ENCODE measurements around the gene ZNF511. TPM values are rescaled to one million over a fixed set of nuclear protein-coding genes. Genes with fewer than 3 reads are reported as not detected.

ZNF511 gene
- total RNA-seq, 1 experiment from 2014 or later = 44.7 TPM

DNA sequence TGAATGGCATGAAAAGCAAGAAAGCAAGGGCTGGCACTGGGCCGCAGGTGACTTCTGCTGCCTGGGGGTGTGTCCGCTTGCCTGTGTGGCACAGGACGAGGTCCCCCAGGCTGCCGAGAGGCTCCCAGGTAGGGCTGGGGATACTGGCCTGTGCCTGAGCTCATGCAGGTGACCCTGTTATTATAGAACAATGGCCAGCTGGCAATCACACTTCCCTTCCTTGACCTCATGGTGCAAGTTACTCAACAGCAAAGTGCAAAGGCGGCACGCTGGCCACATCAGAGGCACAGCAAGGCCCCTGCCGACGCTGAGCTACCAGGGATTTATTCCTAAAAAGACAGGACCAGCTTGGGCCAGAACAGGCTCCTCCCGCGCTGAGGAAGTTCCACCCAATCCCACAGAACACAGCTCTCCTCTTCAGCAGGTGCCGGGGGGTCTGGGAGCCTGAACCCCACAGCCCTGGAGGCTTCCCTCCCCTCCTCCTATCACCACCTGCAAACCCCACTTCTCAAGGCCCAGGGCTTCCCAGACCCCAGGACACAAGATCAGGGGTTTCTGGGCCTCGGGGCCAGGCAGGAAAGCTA is 30.6 kb upstream of the ZNF511 start:
- Histone ChIP-seq H3K27me3 (ENCODE audit: insufficient read depth, low read depth) (no peaks in the 10 kb centered on the region), H3K4me2 (peak overlapping the region; percentile 89), H3K9me2 (ENCODE audit: insufficient read depth) (no peaks in the 10 kb centered on the region), H3K4me3 (peak overlapping the region; percentile 12; the same call in 1 of the 2 replicates), H2AFZ (no peak overlapping the region), H4K20me1 (ENCODE audit: insufficient read depth) (no peaks in the 10 kb centered on the region), H3K27ac (peak overlapping the region; percentile 89), H3K4me1 (replicated peaks; ENCODE audit: insufficient read depth) (peaks cover 49% of the 10 kb centered on the region), H3F3A (ENCODE audit: insufficient read depth, low read depth) (peaks cover 33% of the 10 kb centered on the region), H3K79me2 (ENCODE audit: low read depth) (0 out of 2 replicates have a peak, but pooled peaks cover 5% of the 10 kb centered on the region), H3K9me3 (ENCODE audit: insufficient read depth, low read depth) (no peaks in the 10 kb centered on the region), H3K36me3 (ENCODE audit: low read depth) (no peaks in the 10 kb centered on the region)
- TF ChIP-seq, protein P1, sequence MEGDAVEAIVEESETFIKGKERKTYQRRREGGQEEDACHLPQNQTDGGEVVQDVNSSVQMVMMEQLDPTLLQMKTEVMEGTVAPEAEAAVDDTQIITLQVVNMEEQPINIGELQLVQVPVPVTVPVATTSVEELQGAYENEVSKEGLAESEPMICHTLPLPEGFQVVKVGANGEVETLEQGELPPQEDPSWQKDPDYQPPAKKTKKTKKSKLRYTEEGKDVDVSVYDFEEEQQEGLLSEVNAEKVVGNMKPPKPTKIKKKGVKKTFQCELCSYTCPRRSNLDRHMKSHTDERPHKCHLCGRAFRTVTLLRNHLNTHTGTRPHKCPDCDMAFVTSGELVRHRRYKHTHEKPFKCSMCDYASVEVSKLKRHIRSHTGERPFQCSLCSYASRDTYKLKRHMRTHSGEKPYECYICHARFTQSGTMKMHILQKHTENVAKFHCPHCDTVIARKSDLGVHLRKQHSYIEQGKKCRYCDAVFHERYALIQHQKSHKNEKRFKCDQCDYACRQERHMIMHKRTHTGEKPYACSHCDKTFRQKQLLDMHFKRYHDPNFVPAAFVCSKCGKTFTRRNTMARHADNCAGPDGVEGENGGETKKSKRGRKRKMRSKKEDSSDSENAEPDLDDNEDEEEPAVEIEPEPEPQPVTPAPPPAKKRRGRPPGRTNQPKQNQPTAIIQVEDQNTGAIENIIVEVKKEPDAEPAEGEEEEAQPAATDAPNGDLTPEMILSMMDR (conservative IDR thresholded peaks at IDR 0.05) = no peak
- no peak for TF ChIP-seq EZH2 (IDR thresholded peaks at IDR 0.05; ENCODE audit: low read depth)
- BruUV-seq (replicated peaks) = no TSS peak
- CTCF ChIA-PET = no interaction called here
- peak; percentile 28 to 64 for DNase-seq
- POLR2A ChIA-PET (ENCODE audit: unreplicated experiment) = interaction anchor here (0.7 kb wide), 1 partner anchor 19 kb away, joined by 3 read pairs; no protein-coding TSS in a partner anchor
- intact Hi-C loops (cut with micrococcal nuclease; ENCODE audit: unreplicated experiment) = loop anchor here (1.0 kb wide), 1 partner anchor 19 kb away; no protein-coding TSS in a partner anchor

DNA sequence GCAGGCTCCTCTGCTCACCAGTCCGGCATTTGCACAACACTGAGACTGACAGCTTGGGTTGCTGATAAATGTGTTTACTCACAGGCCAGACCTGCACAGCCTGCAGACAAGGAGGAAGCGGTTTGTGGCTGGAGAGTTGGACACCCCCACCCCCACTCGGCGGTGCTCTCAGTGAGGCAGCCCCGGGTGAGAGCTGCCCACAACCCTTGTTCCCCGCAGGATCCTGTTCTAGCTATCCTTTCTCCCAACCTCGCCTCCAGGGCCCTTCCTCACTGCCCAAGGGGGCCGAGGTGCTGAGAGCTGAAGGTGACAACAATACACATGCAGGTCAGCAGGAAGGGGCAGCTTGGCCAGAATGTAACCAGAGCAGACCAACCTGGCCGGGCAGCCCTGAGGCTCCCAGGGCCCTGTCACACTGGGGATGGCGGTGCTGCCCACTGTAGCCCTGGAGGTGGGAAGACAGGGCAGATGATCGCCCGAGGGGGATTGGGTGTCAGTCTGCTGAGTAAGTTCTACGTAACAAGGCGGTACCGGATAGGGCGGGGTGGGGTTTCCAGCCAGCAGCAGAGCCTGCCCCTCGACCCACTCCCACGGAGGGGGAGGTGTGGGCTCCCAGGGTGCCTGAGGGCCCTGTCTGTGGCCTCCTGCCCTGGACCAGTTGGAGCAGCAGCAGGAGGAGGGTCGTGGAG is 30.0 kb upstream of the ZNF511 start:
- CTCF ChIA-PET = no interaction called here

More for the DNA sequence above, 30.0 kb upstream of the ZNF511 start:
- Histone ChIP-seq H3K27me3 (ENCODE audit: insufficient read depth, low read depth) (no peaks in the 10 kb centered on the region), H3K9me3 (ENCODE audit: insufficient read depth, low read depth) (no peaks in the 10 kb centered on the region), H3K9me2 (ENCODE audit: insufficient read depth) (no peaks in the 10 kb centered on the region), H3K4me2 (peak overlapping the region; percentile 89), H3K4me3 (peak overlapping the region; percentile 28; the same call in 1 of the 2 replicates), H3K27ac (peak overlapping the region; percentile 89), H3K36me3 (ENCODE audit: low read depth) (no peaks in the 10 kb centered on the region), H3K79me2 (ENCODE audit: low read depth) (0 out of 2 replicates have a peak, but pooled peaks cover 5% of the 10 kb centered on the region), H2AFZ (no peak overlapping the region), H3K4me1 (replicated peaks; ENCODE audit: insufficient read depth) (peaks cover 49% of the 10 kb centered on the region), H4K20me1 (ENCODE audit: insufficient read depth) (no peaks in the 10 kb centered on the region), H3F3A (ENCODE audit: insufficient read depth, low read depth) (peaks cover 33% of the 10 kb centered on the region)
- POLR2A ChIA-PET (ENCODE audit: unreplicated experiment) = interaction anchor here (0.7 kb wide), 2 partner anchors 20 to 127 kb away, joined by 3 read pairs; no protein-coding TSS in a partner anchor
- DNase-seq = peak; percentile 88 to 91
- TF ChIP-seq, protein P1 (conservative IDR thresholded peaks at IDR 0.05) = no peak
- TF ChIP-seq EZH2 (IDR thresholded peaks at IDR 0.05; ENCODE audit: low read depth) = no peak
- intact Hi-C loops (cut with micrococcal nuclease; ENCODE audit: unreplicated experiment) = loop anchor here (1.0 kb wide), 2 partner anchors 15 to 19 kb away; no protein-coding TSS in a partner anchor
- no TSS peak for BruUV-seq (replicated peaks)
